ENCODE measurements around the gene ZNF423. TPM values are rescaled to one million over a fixed set of nuclear protein-coding genes. Genes with fewer than 3 reads are reported as not detected.

ZNF423 gene
- total and polyA plus RNA-seq, 5 donors, result 5.5 to 22.2 (median 14.4) TPM

DNA sequence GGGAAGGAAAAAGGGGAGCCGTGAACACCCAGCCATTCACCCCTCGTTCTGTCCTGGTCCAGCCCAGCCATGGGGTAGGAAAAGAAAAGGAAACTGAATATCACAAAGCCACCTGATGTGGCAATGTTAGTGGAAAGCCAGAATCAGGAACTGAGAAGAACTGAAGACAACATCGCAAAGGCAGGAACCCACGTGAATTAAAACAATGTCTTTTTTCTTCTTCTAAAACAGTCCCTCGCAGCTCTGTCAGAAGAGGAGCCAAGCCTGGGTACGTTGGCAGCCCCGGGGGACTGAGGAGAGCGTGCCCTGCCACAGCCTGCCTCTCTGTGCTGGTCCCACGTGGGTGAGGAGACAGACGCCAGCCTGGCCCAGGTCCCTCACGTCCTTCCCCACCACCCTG is 55.0 kb downstream of the ZNF423 start:
- WGBS, result 59% methylated on average over 11 of the region's 11 CpGs
- peaks cover 2% of the 10 kb centered on the region for H3K4me1 ChIP-seq (ENCODE audit: control insufficient read depth, insufficient read depth, low read length)
- ATAC-seq, result peak in 1 of 2 donors; percentile 9
- no peak overlapping the region for H3K27ac ChIP-seq (ENCODE audit: low read length)
- intact Hi-C loops (cut with DNase I), result no loop called here
- no peak for DNase-seq
- no peak overlapping the region for H3K4me3 ChIP-seq (ENCODE audit: low read length)
- H3K9me3 ChIP-seq (ENCODE audit: control insufficient read depth, low read length), result no peaks in the 10 kb centered on the region
- no peaks in the 10 kb centered on the region for H3K27me3 ChIP-seq (ENCODE audit: control insufficient read depth, insufficient read depth)

DNA sequence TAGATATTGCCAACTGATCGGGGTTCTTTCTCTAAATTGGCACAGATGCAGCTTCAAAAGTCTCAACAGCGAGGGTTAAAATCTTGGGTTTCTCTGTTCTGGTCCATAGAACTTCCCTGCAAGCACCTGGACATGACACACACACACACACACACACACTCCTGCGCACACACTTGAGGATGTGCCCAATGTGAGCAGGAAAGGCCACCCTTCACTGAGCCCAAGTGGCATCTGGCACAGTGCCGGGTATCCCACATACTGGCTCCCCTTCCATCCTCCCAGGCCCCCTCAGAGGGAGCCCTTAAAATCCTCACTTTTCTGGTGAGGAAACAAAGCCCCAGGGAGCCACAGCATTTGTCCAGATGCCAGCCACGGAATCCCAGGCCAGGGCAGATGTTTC is 55.5 kb downstream of the ZNF423 start:
- intact Hi-C loops (cut with DNase I), result no loop called here
- DNase-seq (no peak), ATAC-seq (no peak)
- H3K4me1 ChIP-seq (ENCODE audit: control insufficient read depth, insufficient read depth, low read length), result peaks cover 2% of the 10 kb centered on the region
- 80% methylated on average over 5 of the region's 5 CpGs for WGBS
- H3K27me3 ChIP-seq (ENCODE audit: control insufficient read depth, insufficient read depth), result no peaks in the 10 kb centered on the region
- H3K9me3 ChIP-seq (ENCODE audit: control insufficient read depth, low read length), result no peaks in the 10 kb centered on the region
- no peak overlapping the region for H3K4me3 ChIP-seq (ENCODE audit: low read length)
- no peak overlapping the region for H3K27ac ChIP-seq (ENCODE audit: low read length)

DNA sequence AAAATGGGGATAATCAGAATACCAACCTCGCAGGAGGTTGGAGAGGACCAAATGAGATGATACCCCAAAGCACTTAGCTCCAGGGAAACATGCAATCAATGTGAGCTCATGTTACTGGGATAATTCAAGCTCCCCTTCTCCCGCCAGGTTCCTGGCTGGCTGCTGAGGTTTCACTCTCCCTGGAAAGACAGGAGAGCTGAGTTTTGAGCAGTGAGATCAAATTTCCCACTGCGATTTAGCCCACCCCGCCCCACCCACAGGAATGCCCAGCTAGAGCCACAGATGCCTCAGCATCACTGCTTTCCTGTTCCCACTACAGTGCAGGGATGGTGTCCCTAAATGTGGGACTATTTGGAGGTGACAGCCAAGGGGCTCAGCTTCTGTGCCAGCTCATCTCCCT is 56.7 kb downstream of the ZNF423 start:
- no peak for ATAC-seq
- intact Hi-C loops (cut with DNase I), result no loop called here
- Histone ChIP-seq H3K27ac (ENCODE audit: low read length) (no peak overlapping the region), H3K4me1 (ENCODE audit: control insufficient read depth, insufficient read depth, low read length) (peaks cover 2% of the 10 kb centered on the region), H3K4me3 (ENCODE audit: low read length) (no peak overlapping the region), H3K27me3 (ENCODE audit: control insufficient read depth, insufficient read depth) (no peaks in the 10 kb centered on the region), H3K9me3 (ENCODE audit: control insufficient read depth, low read length) (no peaks in the 10 kb centered on the region)
- no peak for DNase-seq
- WGBS, result 61% methylated on average over 4 of the region's 4 CpGs

DNA sequence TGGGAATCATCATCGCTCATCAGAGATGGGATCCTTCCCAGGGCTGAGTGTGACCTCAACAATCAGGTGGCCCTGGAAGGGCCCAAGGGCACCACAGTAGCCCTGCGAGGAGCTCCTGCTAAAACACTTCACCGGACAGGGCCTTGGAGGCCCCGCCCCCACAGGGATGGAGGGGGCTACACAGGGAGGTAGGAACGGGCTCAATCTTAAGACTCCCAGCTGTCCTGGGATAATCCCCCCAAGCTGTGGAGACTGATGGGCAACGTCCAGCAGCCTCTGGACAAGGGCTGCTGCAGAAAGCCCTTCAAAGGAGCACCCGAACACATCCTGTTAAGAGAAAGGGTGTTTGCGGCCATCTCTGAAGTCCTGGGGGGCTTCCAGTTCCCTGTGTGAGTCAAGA is 60.4 kb downstream of the ZNF423 start:
- H3K27ac ChIP-seq (ENCODE audit: low read length), result no peak overlapping the region
- 94% methylated on average over 8 of the region's 8 CpGs for WGBS
- no peaks in the 10 kb centered on the region for H3K4me1 ChIP-seq (ENCODE audit: control insufficient read depth, insufficient read depth, low read length)
- H3K27me3 ChIP-seq (ENCODE audit: control insufficient read depth, insufficient read depth), result no peaks in the 10 kb centered on the region
- intact Hi-C loops (cut with DNase I), result no loop called here
- H3K4me3 ChIP-seq (ENCODE audit: low read length), result no peak overlapping the region
- ATAC-seq (no peak), DNase-seq (no peak)
- H3K9me3 ChIP-seq (ENCODE audit: control insufficient read depth, low read length), result no peaks in the 10 kb centered on the region

DNA sequence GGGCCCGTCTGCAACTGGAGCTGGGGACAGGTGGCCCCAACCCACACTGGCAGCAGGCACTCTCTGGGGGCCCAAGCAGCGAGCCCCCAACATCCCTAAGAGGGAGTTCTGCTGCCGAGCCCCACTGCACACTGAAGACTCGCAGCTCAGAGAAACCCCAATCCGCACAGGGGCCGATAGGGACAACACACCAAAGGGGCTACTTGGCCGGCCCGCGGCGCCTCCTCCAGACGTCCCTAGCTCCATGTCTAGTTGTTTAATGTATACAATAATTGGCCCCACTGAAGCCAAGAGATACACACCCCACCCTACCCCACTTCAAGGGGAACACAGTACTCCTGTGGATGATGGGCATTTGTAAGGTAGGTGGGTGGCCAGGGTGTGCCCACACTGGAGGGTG is 62.7 kb downstream of the ZNF423 start:
- H3K27ac ChIP-seq (ENCODE audit: low read length), result no peak overlapping the region
- H3K9me3 ChIP-seq (ENCODE audit: control insufficient read depth, low read length), result no peaks in the 10 kb centered on the region
- no peak for ATAC-seq
- intact Hi-C loops (cut with DNase I), result no loop called here
- no peaks in the 10 kb centered on the region for H3K27me3 ChIP-seq (ENCODE audit: control insufficient read depth, insufficient read depth)
- WGBS, result 93% methylated on average over 11 of the region's 11 CpGs
- DNase-seq, result no peak
- no peak overlapping the region for H3K4me3 ChIP-seq (ENCODE audit: low read length)
- no peaks in the 10 kb centered on the region for H3K4me1 ChIP-seq (ENCODE audit: control insufficient read depth, insufficient read depth, low read length)

DNA sequence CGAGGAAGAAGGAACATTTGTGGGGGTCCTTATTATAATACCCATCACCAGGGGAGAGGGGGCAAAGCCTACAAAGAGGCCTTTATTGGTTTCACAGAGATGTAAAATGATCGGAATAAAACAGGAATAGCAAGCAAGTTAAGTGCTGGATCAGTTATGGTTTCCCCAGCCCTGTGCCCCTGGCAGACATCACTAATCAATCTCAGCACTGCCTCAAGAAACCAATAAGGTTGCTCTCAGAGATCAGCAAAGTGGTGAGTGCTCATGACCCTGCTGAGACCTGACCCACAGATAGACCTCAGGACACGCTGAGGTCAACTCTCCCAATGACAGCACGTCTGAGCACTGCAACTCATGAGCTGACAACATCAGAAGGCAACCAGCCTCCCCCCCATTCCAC is 66.3 kb downstream of the ZNF423 start:
- WGBS, result 92% methylated on average over 4 of the region's 4 CpGs
- intact Hi-C loops (cut with DNase I), result loop anchor here in 1 of 4 donors (10.0 kb wide), 1 partner anchor 65 kb away; the partner anchor contains the start of gene ZNF423
- no peak overlapping the region for H3K4me3 ChIP-seq (ENCODE audit: low read length)
- H3K9me3 ChIP-seq (ENCODE audit: control insufficient read depth, low read length), result no peaks in the 10 kb centered on the region
- DNase-seq, result no peak
- no peaks in the 10 kb centered on the region for H3K27me3 ChIP-seq (ENCODE audit: control insufficient read depth, insufficient read depth)
- H3K4me1 ChIP-seq (ENCODE audit: control insufficient read depth, insufficient read depth, low read length), result no peaks in the 10 kb centered on the region
- H3K27ac ChIP-seq (ENCODE audit: low read length), result no peak overlapping the region
- no peak for ATAC-seq

DNA sequence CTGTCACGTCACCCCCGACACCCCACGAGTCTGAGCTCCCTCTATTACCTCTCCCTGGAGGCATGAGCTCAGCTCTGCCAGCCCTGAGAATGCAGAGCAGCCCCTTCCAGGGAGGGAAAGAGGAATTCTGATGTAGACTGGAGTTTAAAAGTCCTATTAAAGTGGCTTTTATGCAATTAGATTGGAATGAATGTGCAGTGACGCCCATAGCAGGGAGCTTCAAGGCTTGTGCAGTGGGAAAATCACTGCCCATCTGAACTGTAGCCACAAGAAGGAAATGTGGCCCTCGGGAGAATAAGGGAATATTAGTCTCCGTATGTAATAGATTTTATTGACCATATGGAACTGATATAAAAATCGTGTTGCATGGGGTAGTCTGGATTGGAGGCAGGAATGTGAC is 66.9 kb downstream of the ZNF423 start:
- H3K27ac ChIP-seq (ENCODE audit: low read length), result peak overlapping the region; percentile 70
- intact Hi-C loops (cut with DNase I), result loop anchor here in 1 of 4 donors (10.0 kb wide), 1 partner anchor 66 kb away; the partner anchor contains the start of gene ZNF423
- DNase-seq (no peak), ATAC-seq (peak; percentile 5 to 36)
- H3K9me3 ChIP-seq (ENCODE audit: control insufficient read depth, low read length), result no peaks in the 10 kb centered on the region
- no peaks in the 10 kb centered on the region for H3K27me3 ChIP-seq (ENCODE audit: control insufficient read depth, insufficient read depth)
- 60% methylated on average over 7 of the region's 7 CpGs for WGBS
- H3K4me3 ChIP-seq (ENCODE audit: low read length), result no peak overlapping the region
- H3K4me1 ChIP-seq (ENCODE audit: control insufficient read depth, insufficient read depth, low read length), result no peaks in the 10 kb centered on the region

DNA sequence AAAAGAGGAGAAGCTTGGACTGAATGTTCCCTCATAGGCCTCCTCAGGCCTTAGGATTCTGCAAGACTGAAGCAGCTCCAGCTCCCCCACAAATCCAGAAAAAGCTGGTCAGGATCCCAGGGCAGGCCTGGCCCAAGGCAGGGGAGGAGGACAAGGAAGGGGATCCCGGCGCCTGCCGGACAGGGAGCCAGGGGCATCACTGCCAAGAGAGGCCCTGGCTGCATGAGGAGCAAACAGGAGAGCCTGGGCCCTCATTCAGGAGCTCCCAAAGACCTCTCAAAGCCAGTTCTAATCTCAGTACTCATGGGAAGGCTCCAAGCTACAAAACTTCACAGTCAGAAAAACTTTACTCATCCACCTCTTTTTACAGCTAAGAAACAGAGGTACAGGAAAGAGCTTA is 67.3 kb downstream of the ZNF423 start:
- intact Hi-C loops (cut with DNase I), result loop anchor here in 1 of 4 donors (10.0 kb wide), 1 partner anchor 66 kb away; the partner anchor contains the start of gene ZNF423
- H3K4me3 ChIP-seq (ENCODE audit: low read length), result no peak overlapping the region
- H3K4me1 ChIP-seq (ENCODE audit: control insufficient read depth, insufficient read depth, low read length), result no peaks in the 10 kb centered on the region
- H3K9me3 ChIP-seq (ENCODE audit: control insufficient read depth, low read length), result no peaks in the 10 kb centered on the region
- WGBS, result 70% methylated on average over 3 of the region's 3 CpGs
- ATAC-seq, result peak; percentile 73 to 90
- H3K27me3 ChIP-seq (ENCODE audit: control insufficient read depth, insufficient read depth), result no peaks in the 10 kb centered on the region
- DNase-seq, result peak; percentile 76 to 90 (median 90)
- H3K27ac ChIP-seq (ENCODE audit: low read length), result peak overlapping the region; percentile 70

DNA sequence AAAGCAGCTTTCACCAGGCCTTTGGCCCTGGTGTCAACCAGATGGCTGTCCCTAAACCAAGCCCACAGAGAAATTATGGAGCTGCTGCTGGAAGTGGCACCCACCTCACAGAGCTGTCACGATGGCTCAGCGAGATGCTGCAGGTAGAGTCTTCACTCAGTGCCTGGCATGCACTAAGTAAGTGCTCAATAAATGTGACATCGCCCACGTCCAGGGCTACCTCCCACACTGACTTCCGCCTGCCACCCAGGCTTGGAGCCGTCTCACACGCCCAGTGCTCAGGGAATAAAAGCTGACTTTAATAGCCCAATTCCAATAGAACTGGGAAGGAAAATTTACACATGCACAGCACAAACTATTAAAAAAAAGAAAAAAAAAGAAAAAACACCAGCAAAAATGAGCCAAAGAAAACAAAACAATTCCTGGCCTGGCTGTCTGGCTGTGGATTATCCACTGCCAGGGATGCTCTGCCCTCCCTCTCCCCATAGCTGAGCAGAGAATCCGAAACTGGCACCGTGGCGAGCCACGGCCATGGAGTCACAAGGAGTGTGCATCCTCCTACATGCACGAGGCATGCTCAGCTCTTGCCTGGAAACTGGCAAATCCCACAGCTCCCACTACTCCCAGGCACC is 68.9 kb downstream of the ZNF423 start:
- ATAC-seq, result no peak
- intact Hi-C loops (cut with DNase I), result loop anchor here in 1 of 4 donors (10.0 kb wide), 1 partner anchor 68 kb away; the partner anchor contains the start of gene ZNF423
- Histone ChIP-seq H3K27me3 (ENCODE audit: control insufficient read depth, insufficient read depth) (no peaks in the 10 kb centered on the region), H3K4me3 (ENCODE audit: low read length) (no peak overlapping the region), H3K9me3 (ENCODE audit: control insufficient read depth, low read length) (no peaks in the 10 kb centered on the region), H3K27ac (ENCODE audit: low read length) (no peak overlapping the region), H3K4me1 (ENCODE audit: control insufficient read depth, insufficient read depth, low read length) (no peaks in the 10 kb centered on the region)
- 72% methylated on average over 12 of the region's 12 CpGs for WGBS
- DNase-seq, result no peak

DNA sequence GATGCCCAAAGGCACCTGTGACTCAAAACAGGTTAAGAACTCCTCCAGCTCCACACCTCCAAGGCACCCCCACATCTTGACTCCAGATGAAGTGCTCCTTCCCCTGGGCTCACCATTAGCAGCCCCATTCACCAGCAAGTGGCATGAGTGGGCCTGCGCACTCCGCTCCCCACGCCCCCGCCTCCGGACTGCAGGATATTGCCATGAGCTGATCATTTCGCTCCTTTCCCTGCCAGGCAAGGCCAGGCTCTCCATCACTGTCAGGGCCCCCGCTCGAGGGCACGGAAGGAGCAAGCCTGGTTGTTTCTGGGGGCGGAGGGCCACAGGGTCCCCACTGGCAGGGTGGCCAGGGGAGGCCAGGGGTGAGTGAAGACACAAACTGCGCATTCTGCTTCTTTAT is 69.9 kb downstream of the ZNF423 start:
- Histone ChIP-seq H3K9me3 (ENCODE audit: control insufficient read depth, low read length) (no peaks in the 10 kb centered on the region), H3K27me3 (ENCODE audit: control insufficient read depth, insufficient read depth) (no peaks in the 10 kb centered on the region), H3K4me3 (ENCODE audit: low read length) (no peak overlapping the region), H3K27ac (ENCODE audit: low read length) (no peak overlapping the region), H3K4me1 (ENCODE audit: control insufficient read depth, insufficient read depth, low read length) (no peaks in the 10 kb centered on the region)
- 90% methylated on average over 11 of the region's 11 CpGs for WGBS
- intact Hi-C loops (cut with DNase I), result loop anchor here in 1 of 4 donors (10.0 kb wide), 1 partner anchor 69 kb away; the partner anchor contains the start of gene ZNF423
- ATAC-seq (no peak), DNase-seq (no peak)

DNA sequence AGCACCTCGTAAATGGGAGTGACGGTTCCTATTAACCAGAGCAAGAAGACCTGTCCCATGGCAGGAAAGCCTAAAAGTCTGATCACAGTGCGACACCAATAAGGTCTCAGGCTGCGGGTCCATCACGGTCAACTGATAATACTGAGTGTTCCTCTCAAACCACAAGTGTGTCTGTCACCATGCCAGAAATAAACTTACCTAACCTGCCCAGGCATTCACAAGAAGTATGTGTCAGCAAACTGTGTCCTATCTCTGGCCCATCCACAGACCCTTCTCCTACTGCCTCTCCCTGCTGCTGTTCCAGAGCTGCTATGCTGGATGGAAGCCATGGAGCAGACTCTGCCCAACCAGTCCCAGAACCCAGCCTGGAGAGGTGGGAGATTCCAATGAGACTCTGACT is 73.5 kb downstream of the ZNF423 start:
- intact Hi-C loops (cut with DNase I), result loop anchor here in 1 of 4 donors (10.0 kb wide), 1 partner anchor 72 kb away; the partner anchor contains the start of gene ZNF423
- Histone ChIP-seq H3K9me3 (ENCODE audit: control insufficient read depth, low read length) (no peaks in the 10 kb centered on the region), H3K27ac (ENCODE audit: low read length) (no peak overlapping the region), H3K27me3 (ENCODE audit: control insufficient read depth, insufficient read depth) (no peaks in the 10 kb centered on the region), H3K4me3 (ENCODE audit: low read length) (no peak overlapping the region), H3K4me1 (ENCODE audit: control insufficient read depth, insufficient read depth, low read length) (no peaks in the 10 kb centered on the region)
- peak; percentile 35 to 64 for ATAC-seq
- WGBS, result 72% methylated on average over 5 of the region's 5 CpGs
- DNase-seq, result no peak

Data from right cardiac atrium (tissue), 5 donors.